Keratinocyte (primary cell): ENCODE measurements around the gene TIGD4. TPM values are rescaled to one million over a fixed set of nuclear protein-coding genes. Genes with fewer than 3 reads are reported as not detected.
A peak's percentile ranks its signal among the peaks of the same experiment; 100 is the strongest.

ENCODE experiments used
- DNase-seq: peaks from one replicate; pipeline ENCODE4 v3.0.0-alpha.2; 2011; ENCODE audit warnings: low read depth, missing footprints, low spot score
- FAIRE-seq: peaks from 2 replicates; lab custom pipeline; 2011; peaks lifted over from hg19 to GRCh38; lab: Jason Lieb, UNC
- H2AFZ ChIP-seq: 2 replicates; pipeline ENCODE4 v1.6.0; 2012; ENCODE audit warnings: low read length, control low read depth, inconsistent platforms; ENCODE audit not compliant: control insufficient read depth
- H3K27ac ChIP-seq: 2 replicates; pipeline ENCODE4 v1.5.1; 2011; ENCODE audit warnings: low read length; ENCODE audit not compliant: control insufficient read depth, insufficient read depth
- H3K27me3 ChIP-seq: 3 replicates; pipeline ENCODE4 v1.6.0; 2011; ENCODE audit warnings: low read length; ENCODE audit not compliant: control insufficient read depth, insufficient read depth; ENCODE audit errors: extremely low read depth
- H3K36me3 ChIP-seq, 2 experiments: 2 replicates in 1 of 2; 3 replicates in 1 of 2; pipeline ENCODE4 v1.5.1; 2011; ENCODE audit warnings: low read length in 2 of 2, mild to moderate bottlenecking in 1 of 2; ENCODE audit not compliant: control insufficient read depth in 2 of 2, insufficient read depth in 2 of 2; ENCODE audit errors: extremely low read depth in 1 of 2
- H3K4me1 ChIP-seq: 3 replicates; pipeline ENCODE4 v1.5.1; 2011; ENCODE audit warnings: low read length; ENCODE audit not compliant: control insufficient read depth, insufficient read depth; ENCODE audit errors: extremely low read depth
- H3K4me2 ChIP-seq: 3 replicates; pipeline ENCODE4 v1.6.0; 2011; ENCODE audit warnings: low read depth, low read length; ENCODE audit not compliant: control insufficient read depth, insufficient read depth; ENCODE audit errors: extremely low read depth
- H3K4me3 ChIP-seq, 3 experiments: fragments of 200-600 bp in 1 of 3; sonication (generic) in 1 of 3; 2 replicates in 2 of 3; 3 replicates in 1 of 3; pipeline ENCODE4 v1.5.1; 2011 to 2016; ENCODE audit warnings: low read length in 3 of 3, mild to moderate bottlenecking in 3 of 3, control low read depth in 2 of 3, inconsistent platforms in 1 of 3, low read depth in 1 of 3, mixed read lengths in 1 of 3, mixed run types in 1 of 3, moderate library complexity in 1 of 3; ENCODE audit not compliant: control insufficient read depth in 2 of 3, insufficient read depth in 2 of 3; ENCODE audit errors: extremely low read depth in 1 of 3
- H3K79me2 ChIP-seq: 2 replicates; pipeline ENCODE4 v1.6.0; 2012; ENCODE audit warnings: low read length; ENCODE audit not compliant: control insufficient read depth, insufficient read depth
- H3K9ac ChIP-seq: 3 replicates; pipeline ENCODE4 v1.6.0; 2011; ENCODE audit warnings: low read length; ENCODE audit not compliant: control insufficient read depth, insufficient read depth; ENCODE audit errors: extremely low read depth
- H3K9me1 ChIP-seq: 3 replicates; pipeline ENCODE4 v1.6.0; 2011; ENCODE audit warnings: low read length; ENCODE audit not compliant: control insufficient read depth, insufficient read depth; ENCODE audit errors: extremely low read depth
- H3K9me3 ChIP-seq: 2 replicates; pipeline ENCODE4 v1.5.1; 2012; ENCODE audit warnings: low read depth, low read length; ENCODE audit not compliant: control insufficient read depth
- H4K20me1 ChIP-seq: 3 replicates; pipeline ENCODE4 v1.6.0; 2011; ENCODE audit warnings: low read length; ENCODE audit not compliant: control insufficient read depth, insufficient read depth; ENCODE audit errors: extremely low read depth
- CTCF ChIP-seq, 3 experiments: IDR thresholded peaks in 1 of 3; conservative IDR thresholded peaks in 1 of 3; optimal IDR thresholded peaks in 1 of 3; 2 replicates in 2 of 3; 3 replicates in 1 of 3; pipeline versions ENCODE3 to v1.5.1; 2011; ENCODE audit warnings: low read length in 3 of 3, mild to moderate bottlenecking in 3 of 3, moderate library complexity in 2 of 3, control low read depth in 1 of 3, inconsistent platforms in 1 of 3; ENCODE audit not compliant: insufficient read depth in 2 of 3; ENCODE audit errors: extremely low read depth in 1 of 3
- EZH2 ChIP-seq: IDR thresholded peaks from one replicate; pipeline ENCODE4 v1.6.1; 2012; ENCODE audit warnings: inconsistent platforms, mild to moderate bottlenecking, low read length, moderate library complexity
- dilution Hi-C: fragments of 300-500 bp; cut with MboI; formaldehyde crosslinking; loops from one replicate; pipeline ENCODE4 v1.7.0; 2020; ENCODE audit warnings: low sequenced_read_pairs; ENCODE audit not compliant: extremely low pct_ligation_motif_present
- polyA plus RNA-seq, 5 experiments: library from polyadenylated mRNA; depleted of rRNA in 3 of 5; stranded (reverse) in 3 of 5; stranded (forward) in 1 of 5; unstranded in 1 of 5; fragments of >200 nt; gene quantifications; 1 replicate in 1 of 5; 2 replicates in 3 of 5; 3 replicates in 1 of 5; pipeline versions ENCODE4 v1.2.1 to v1.2.3, GENCODE V29; 2011 to 2012; ENCODE audit warnings: missing spikeins in 2 of 5, low read depth in 1 of 5, low replicate concordance in 1 of 5

Gene TIGD4
- polyA plus RNA-seq, 1 donor (not counting 4 experiments of a cell fraction or from before 2014, with no cell fraction given): 0.21 TPM

GRCh38 chr4:152747444-152747843, 32.1 kb downstream of the TIGD4 start:
- Histone ChIP-seq H3K9ac (no peak overlapping the region), H3K4me1 (peaks cover 9% of the 10 kb centered on the region), H4K20me1 (no peaks in the 10 kb centered on the region), H3K9me1 (no peaks in the 10 kb centered on the region), H3K4me2 (no peak overlapping the region), H2AFZ (no peak overlapping the region), H3K27ac (no peak overlapping the region), H3K79me2 (no peaks in the 10 kb centered on the region), H3K36me3 (no peaks in the 10 kb centered on the region), H3K27me3 (peaks cover 4% of the 10 kb centered on the region), H3K9me3 (no peaks in the 10 kb centered on the region), H3K4me3 (no peak overlapping the region)
- DNase-seq (no peak), FAIRE-seq (peak; percentile 55)
- no peak for TF ChIP-seq EZH2
- no peak for TF ChIP-seq CTCF (optimal IDR thresholded peaks at IDR 0.05 in 1 of 3, IDR thresholded peaks at IDR 0.05 in 1 of 3, conservative IDR thresholded peaks at IDR 0.05 in 1 of 3; ENCODE audit: extremely low read depth in 1 of 3, insufficient read depth in 2 of 3, low read length in 3 of 3)
- dilution Hi-C loops: no loop called here

GRCh38 chr4:152738827-152739226, 40.7 kb downstream of the TIGD4 start:
- FAIRE-seq (no peak), DNase-seq (no peak)
- Histone ChIP-seq H3K4me3 (no peak overlapping the region), H3K79me2 (no peaks in the 10 kb centered on the region), H3K27ac (no peak overlapping the region), H3K27me3 (no peaks in the 10 kb centered on the region), H3K4me1 (no peaks in the 10 kb centered on the region), H4K20me1 (no peaks in the 10 kb centered on the region), H3K36me3 (no peaks in the 10 kb centered on the region), H3K9me1 (no peaks in the 10 kb centered on the region), H2AFZ (no peak overlapping the region), H3K4me2 (no peak overlapping the region), H3K9ac (no peak overlapping the region), H3K9me3 (no peaks in the 10 kb centered on the region)
- dilution Hi-C loops: no loop called here
- TF ChIP-seq CTCF (optimal IDR thresholded peaks at IDR 0.05 in 1 of 3, IDR thresholded peaks at IDR 0.05 in 1 of 3, conservative IDR thresholded peaks at IDR 0.05 in 1 of 3; ENCODE audit: extremely low read depth in 1 of 3, insufficient read depth in 2 of 3, low read length in 3 of 3) (no peak), EZH2 (no peak)
